WERI-Rb-1 (cell line): ENCODE measurements around the gene SUN5.

Source experiments
- DNase-seq: peaks from one replicate; pipeline ENCODE4 v3.0.0-alpha.2; 2020
- H3K27ac ChIP-seq: fragments of 250-450 bp; sonication (Bioruptor Pico); 2 replicates; pipeline ENCODE4 v1.5.1; 2020; ENCODE audit warnings: mild to moderate bottlenecking, moderate library complexity
- H3K27me3 ChIP-seq: fragments of 250-450 bp; sonication (Bioruptor Pico); 2 replicates; pipeline ENCODE4 v1.5.1; 2021; ENCODE audit warnings: mild to moderate bottlenecking, low read depth, moderate library complexity; ENCODE audit not compliant: insufficient read depth, severe bottlenecking
- H3K36me3 ChIP-seq: fragments of 250-450 bp; sonication (Bioruptor Pico); 2 replicates; pipeline ENCODE4 v1.5.1; 2020; ENCODE audit warnings: mild to moderate bottlenecking, moderate library complexity
- H3K4me3 ChIP-seq: 2 replicates; pipeline ENCODE4 v1.5.1; 2011; ENCODE audit warnings: low read depth, mild to moderate bottlenecking, control low read depth, low read length
- H3K9me3 ChIP-seq: fragments of 250-450 bp; sonication (Bioruptor Pico); 2 replicates; pipeline ENCODE4 v1.5.1; 2021; ENCODE audit warnings: mild to moderate bottlenecking, moderate library complexity; ENCODE audit not compliant: severe bottlenecking
- CTCF ChIP-seq: IDR thresholded peaks from 2 replicates; pipeline ENCODE4 v1.5.1; 2011; ENCODE audit warnings: low read depth, mild to moderate bottlenecking, control low read depth, inconsistent platforms, low read length

Gene SUN5

GRCh38 chr20:33043731-33044181 lies 39.5 kb upstream of the SUN5 start:
- H3K9me3 ChIP-seq, result peaks cover 11% of the 10 kb centered on the region
- no peak for DNase-seq
- no peak overlapping the region for H3K27ac ChIP-seq
- H3K4me3 ChIP-seq, result no peak overlapping the region
- no peaks in the 10 kb centered on the region for H3K27me3 ChIP-seq
- H3K36me3 ChIP-seq, result no peaks in the 10 kb centered on the region
- no peak for TF ChIP-seq CTCF

- peaks cover 11% of the 10 kb centered on the region for H3K9me3 ChIP-seq
- H3K27ac ChIP-seq, result no peak overlapping the region
- no peak overlapping the region for H3K4me3 ChIP-seq
- no peaks in the 10 kb centered on the region for H3K27me3 ChIP-seq
- no peak for TF ChIP-seq CTCF
- no peaks in the 10 kb centered on the region for H3K36me3 ChIP-seq
- no peak for DNase-seq
Observed at GRCh38 chr20:33042983-33043730, 38.9 kb upstream of the SUN5 start.

- peaks cover 11% of the 10 kb centered on the region for H3K9me3 ChIP-seq
- no peak for TF ChIP-seq CTCF
- no peaks in the 10 kb centered on the region for H3K27me3 ChIP-seq
- H3K4me3 ChIP-seq, result no peak overlapping the region
- DNase-seq, result no peak
- H3K27ac ChIP-seq, result no peak overlapping the region
- H3K36me3 ChIP-seq, result no peaks in the 10 kb centered on the region
Observed at GRCh38 chr20:33042430-33042829, 38.2 kb upstream of the SUN5 start.

GRCh38 chr20:33038243-33038642 lies 34.0 kb upstream of the SUN5 start:
- Histone ChIP-seq H3K36me3 (no peaks in the 10 kb centered on the region), H3K27me3 (no peaks in the 10 kb centered on the region), H3K4me3 (no peak overlapping the region), H3K9me3 (no peaks in the 10 kb centered on the region), H3K27ac (no peak overlapping the region)
- no peak for DNase-seq
- TF ChIP-seq CTCF, result no peak

- Histone ChIP-seq H3K9me3 (no peaks in the 10 kb centered on the region), H3K4me3 (no peak overlapping the region), H3K27ac (no peak overlapping the region), H3K27me3 (no peaks in the 10 kb centered on the region), H3K36me3 (no peaks in the 10 kb centered on the region)
- TF ChIP-seq CTCF, result no peak
- no peak for DNase-seq
Observed at GRCh38 chr20:33037456-33037855, 33.2 kb upstream of the SUN5 start.
